Stimulated activated naive CD8-positive, alpha-beta T cell treated with anti-CD3 and anti-CD28 coated beads, Interleukin-15, Interleukin-2, amounts not matched to agents 100 U/mL and 50 U/mL, for 24 hours (primary cell): ENCODE measurements around the gene IP6K3.

ENCODE experiments used
- ATAC-seq: fragments of 150-1000 bp; cut with Tn5 transposase; one replicate; pipeline ENCODE4 v1.10.0; 2021
- DNase-seq: peaks from one replicate; pipeline ENCODE4 v3.0.0; 2021

The IP6K3 gene

GRCh38 chr6:33740794-33741193 is 5.9 kb downstream of the IP6K3 start:
- ATAC-seq: no peak
- no peak for DNase-seq

GRCh38 chr6:33740204-33740608 is 6.5 kb downstream of the IP6K3 start:
- no peak for DNase-seq
- ATAC-seq: no peak

GRCh38 chr6:33739571-33739970 is 7.1 kb downstream of the IP6K3 start:
- no peak for DNase-seq
- ATAC-seq: no peak

- DNase-seq (no peak), ATAC-seq (no peak)
Observed at GRCh38 chr6:33738879-33739278, 7.8 kb downstream of the IP6K3 start.

GRCh38 chr6:33738153-33738552 is 8.6 kb downstream of the IP6K3 start:
- no peak for DNase-seq
- ATAC-seq: no peak

- ATAC-seq: no peak
Observed at GRCh38 chr6:33737267-33738026, 9.3 kb downstream of the IP6K3 start.

GRCh38 chr6:33735216-33735615 is 11.5 kb downstream of the IP6K3 start:
- ATAC-seq (no peak), DNase-seq (no peak)

More at GRCh38 chr6:33737267-33738026, 9.3 kb downstream of the IP6K3 start:
- DNase-seq: no peak

- DNase-seq: no peak
- no peak for ATAC-seq
Observed at GRCh38 chr6:33733709-33734007, 13.0 kb downstream of the IP6K3 start.

- no peak for DNase-seq
- ATAC-seq: no peak
Observed at GRCh38 chr6:33732817-33733708, 13.6 kb downstream of the IP6K3 start.

GRCh38 chr6:33732385-33732784 is 14.3 kb downstream of the IP6K3 start:
- ATAC-seq (no peak), DNase-seq (no peak)

GRCh38 chr6:33731751-33732282 is 14.9 kb downstream of the IP6K3 start:
- ATAC-seq (no peak), DNase-seq (no peak)

GRCh38 chr6:33731035-33731434 is 15.7 kb downstream of the IP6K3 start:
- ATAC-seq (no peak), DNase-seq (no peak)

GRCh38 chr6:33730611-33731010 is 16.1 kb downstream of the IP6K3 start:
- ATAC-seq (no peak), DNase-seq (no peak)

GRCh38 chr6:33729059-33729458 is 17.6 kb downstream of the IP6K3 start:
- no peak for DNase-seq

GRCh38 chr6:33728438-33728837 is 18.3 kb downstream of the IP6K3 start:
- no peak for DNase-seq
- ATAC-seq: no peak

More at GRCh38 chr6:33729059-33729458, 17.6 kb downstream of the IP6K3 start:
- ATAC-seq: no peak

GRCh38 chr6:33727932-33728331 is 18.8 kb downstream of the IP6K3 start:
- no peak for ATAC-seq
- no peak for DNase-seq

- DNase-seq (no peak), ATAC-seq (no peak)
Observed at GRCh38 chr6:33727126-33727525, 19.6 kb downstream of the IP6K3 start.

- ATAC-seq (no peak), DNase-seq (no peak)
Observed at GRCh38 chr6:33726696-33727095, 20.0 kb downstream of the IP6K3 start.

- DNase-seq: no peak
- ATAC-seq: no peak
Observed at GRCh38 chr6:33725891-33726673, 20.6 kb downstream of the IP6K3 start.

GRCh38 chr6:33725222-33725621 is 21.5 kb downstream of the IP6K3 start:
- DNase-seq (no peak), ATAC-seq (no peak)

- no peak for ATAC-seq
- DNase-seq: no peak
Observed at GRCh38 chr6:33724102-33725023, 22.3 kb downstream of the IP6K3 start.
